ENCODE results near the gene CXorf49. TPM values are rescaled to one million over a fixed set of nuclear protein-coding genes. Genes with fewer than 3 reads are reported as not detected.
"Not testable (repeated sequence)": the region's sequence is repeated elsewhere in the genome, so short reads cannot be mapped to it uniquely, and the experiment has no call there.

The CXorf49 gene
- polyA plus RNA-seq, 4 donors: not detected

- H3K27me3 ChIP-seq (ENCODE audit: control insufficient read depth in 3 of 3, insufficient read depth in 3 of 3, low read length in 3 of 3); H3K36me3 ChIP-seq (ENCODE audit: control insufficient read depth in 3 of 3, insufficient read depth in 2 of 3, low read depth in 1 of 3, low read length in 3 of 3); H3K9me3 ChIP-seq (ENCODE audit: control insufficient read depth in 2 of 2, insufficient read depth in 1 of 2, low read depth in 1 of 2, low read length in 1 of 2); FAIRE-seq; H3K27ac ChIP-seq (ENCODE audit: low read depth in 1 of 3, low read length in 2 of 3); H3K4me3 ChIP-seq (ENCODE audit: low read depth in 1 of 3, low read length in 3 of 3); DNase-seq; H3K4me1 ChIP-seq (ENCODE audit: control insufficient read depth in 3 of 3, insufficient read depth in 2 of 3, low read depth in 1 of 3, low read length in 2 of 3): not testable (repeated sequence)
- WGBS, 3 donors: no CpG with 5 or more reads among the region's 12 CpGs
These were observed 1.8 kb downstream of the CXorf49 start for GRCh38 chrX:71716323-71716722.

GRCh38 chrX:71715551-71715950 lies 2.5 kb downstream of the CXorf49 start:
- H3K36me3 ChIP-seq (ENCODE audit: control insufficient read depth in 3 of 3, insufficient read depth in 2 of 3, low read depth in 1 of 3, low read length in 3 of 3); H3K4me3 ChIP-seq (ENCODE audit: low read depth in 1 of 3, low read length in 3 of 3); DNase-seq; H3K4me1 ChIP-seq (ENCODE audit: control insufficient read depth in 3 of 3, insufficient read depth in 2 of 3, low read depth in 1 of 3, low read length in 2 of 3); FAIRE-seq; H3K9me3 ChIP-seq (ENCODE audit: control insufficient read depth in 2 of 2, insufficient read depth in 1 of 2, low read depth in 1 of 2, low read length in 1 of 2); H3K27ac ChIP-seq (ENCODE audit: low read depth in 1 of 3, low read length in 2 of 3); H3K27me3 ChIP-seq (ENCODE audit: control insufficient read depth in 3 of 3, insufficient read depth in 3 of 3, low read length in 3 of 3): not testable (repeated sequence)
- no CpG with 5 or more reads among the region's 8 CpGs for WGBS, 3 donors

GRCh38 chrX:71714064-71714463 lies 4.0 kb downstream of the CXorf49 start:
- H3K36me3 ChIP-seq (ENCODE audit: control insufficient read depth in 3 of 3, insufficient read depth in 2 of 3, low read depth in 1 of 3, low read length in 3 of 3); H3K4me3 ChIP-seq (ENCODE audit: low read depth in 1 of 3, low read length in 3 of 3); H3K9me3 ChIP-seq (ENCODE audit: control insufficient read depth in 2 of 2, insufficient read depth in 1 of 2, low read depth in 1 of 2, low read length in 1 of 2); FAIRE-seq; H3K27ac ChIP-seq (ENCODE audit: low read depth in 1 of 3, low read length in 2 of 3); H3K4me1 ChIP-seq (ENCODE audit: control insufficient read depth in 3 of 3, insufficient read depth in 2 of 3, low read depth in 1 of 3, low read length in 2 of 3); DNase-seq; H3K27me3 ChIP-seq (ENCODE audit: control insufficient read depth in 3 of 3, insufficient read depth in 3 of 3, low read length in 3 of 3): not testable (repeated sequence)
- no CpG with 5 or more reads among the region's 14 CpGs for WGBS, 3 donors

- H3K27me3 ChIP-seq (ENCODE audit: control insufficient read depth in 3 of 3, insufficient read depth in 3 of 3, low read length in 3 of 3); H3K36me3 ChIP-seq (ENCODE audit: control insufficient read depth in 3 of 3, insufficient read depth in 2 of 3, low read depth in 1 of 3, low read length in 3 of 3); DNase-seq; H3K9me3 ChIP-seq (ENCODE audit: control insufficient read depth in 2 of 2, insufficient read depth in 1 of 2, low read depth in 1 of 2, low read length in 1 of 2); H3K27ac ChIP-seq (ENCODE audit: low read depth in 1 of 3, low read length in 2 of 3); H3K4me1 ChIP-seq (ENCODE audit: control insufficient read depth in 3 of 3, insufficient read depth in 2 of 3, low read depth in 1 of 3, low read length in 2 of 3); H3K4me3 ChIP-seq (ENCODE audit: low read depth in 1 of 3, low read length in 3 of 3): not testable (repeated sequence)
- no CpG with 5 or more reads among the region's 12 CpGs for WGBS, 3 donors
- peak; percentile 55 for FAIRE-seq
These were observed 15.2 kb downstream of the CXorf49 start for GRCh38 chrX:71702853-71703252.

- H3K27ac ChIP-seq (ENCODE audit: low read depth in 1 of 3, low read length in 2 of 3); H3K4me1 ChIP-seq (ENCODE audit: control insufficient read depth in 3 of 3, insufficient read depth in 2 of 3, low read depth in 1 of 3, low read length in 2 of 3); H3K27me3 ChIP-seq (ENCODE audit: control insufficient read depth in 3 of 3, insufficient read depth in 3 of 3, low read length in 3 of 3); H3K4me3 ChIP-seq (ENCODE audit: low read depth in 1 of 3, low read length in 3 of 3); H3K36me3 ChIP-seq (ENCODE audit: control insufficient read depth in 3 of 3, insufficient read depth in 2 of 3, low read depth in 1 of 3, low read length in 3 of 3); FAIRE-seq; H3K9me3 ChIP-seq (ENCODE audit: control insufficient read depth in 2 of 2, insufficient read depth in 1 of 2, low read depth in 1 of 2, low read length in 1 of 2); DNase-seq: not testable (repeated sequence)
- WGBS, 3 donors: no CpG with 5 or more reads among the region's 4 CpGs
These were observed 19.1 kb downstream of the CXorf49 start for GRCh38 chrX:71699023-71699344.

GRCh38 chrX:71698299-71699022 lies 19.6 kb downstream of the CXorf49 start:
- H3K36me3 ChIP-seq (ENCODE audit: control insufficient read depth in 3 of 3, insufficient read depth in 2 of 3, low read depth in 1 of 3, low read length in 3 of 3); H3K4me1 ChIP-seq (ENCODE audit: control insufficient read depth in 3 of 3, insufficient read depth in 2 of 3, low read depth in 1 of 3, low read length in 2 of 3); FAIRE-seq; DNase-seq; H3K9me3 ChIP-seq (ENCODE audit: control insufficient read depth in 2 of 2, insufficient read depth in 1 of 2, low read depth in 1 of 2, low read length in 1 of 2); H3K27ac ChIP-seq (ENCODE audit: low read depth in 1 of 3, low read length in 2 of 3); H3K27me3 ChIP-seq (ENCODE audit: control insufficient read depth in 3 of 3, insufficient read depth in 3 of 3, low read length in 3 of 3); H3K4me3 ChIP-seq (ENCODE audit: low read depth in 1 of 3, low read length in 3 of 3): not testable (repeated sequence)
- no CpG with 5 or more reads among the region's 12 CpGs for WGBS, 3 donors

- no CpG with 5 or more reads among the region's 17 CpGs for WGBS, 3 donors
- FAIRE-seq: not testable (repeated sequence)
These were observed 20.4 kb downstream of the CXorf49 start for GRCh38 chrX:71697466-71698298.

GRCh38 chrX:71696641-71697465 lies 21.2 kb downstream of the CXorf49 start:
- H3K36me3 ChIP-seq (ENCODE audit: control insufficient read depth in 3 of 3, insufficient read depth in 2 of 3, low read depth in 1 of 3, low read length in 3 of 3); H3K9me3 ChIP-seq (ENCODE audit: control insufficient read depth in 2 of 2, insufficient read depth in 1 of 2, low read depth in 1 of 2, low read length in 1 of 2); H3K27me3 ChIP-seq (ENCODE audit: control insufficient read depth in 3 of 3, insufficient read depth in 3 of 3, low read length in 3 of 3); H3K4me3 ChIP-seq (ENCODE audit: low read depth in 1 of 3, low read length in 3 of 3); H3K27ac ChIP-seq (ENCODE audit: low read depth in 1 of 3, low read length in 2 of 3); DNase-seq; FAIRE-seq; H3K4me1 ChIP-seq (ENCODE audit: control insufficient read depth in 3 of 3, insufficient read depth in 2 of 3, low read depth in 1 of 3, low read length in 2 of 3): not testable (repeated sequence)
- WGBS, 3 donors: no CpG with 5 or more reads among the region's 24 CpGs

More at GRCh38 chrX:71697466-71698298, 20.4 kb downstream of the CXorf49 start:
- DNase-seq; H3K36me3 ChIP-seq (ENCODE audit: control insufficient read depth in 3 of 3, insufficient read depth in 2 of 3, low read depth in 1 of 3, low read length in 3 of 3); H3K27me3 ChIP-seq (ENCODE audit: control insufficient read depth in 3 of 3, insufficient read depth in 3 of 3, low read length in 3 of 3); H3K9me3 ChIP-seq (ENCODE audit: control insufficient read depth in 2 of 2, insufficient read depth in 1 of 2, low read depth in 1 of 2, low read length in 1 of 2); H3K4me1 ChIP-seq (ENCODE audit: control insufficient read depth in 3 of 3, insufficient read depth in 2 of 3, low read depth in 1 of 3, low read length in 2 of 3); H3K27ac ChIP-seq (ENCODE audit: low read depth in 1 of 3, low read length in 2 of 3); H3K4me3 ChIP-seq (ENCODE audit: low read depth in 1 of 3, low read length in 3 of 3): not testable (repeated sequence)

All from small intestine (tissue), 7 donors.